ENCODE results near the gene HECTD4. TPM values are rescaled to one million over a fixed set of nuclear protein-coding genes. Genes with fewer than 3 reads are reported as not detected.

The HECTD4 gene
- total and polyA plus RNA-seq, 9 of the 15 experiments (the other 6 are each of a cell fraction or from before 2014, with no cell fraction given), result 3.5 to 33.3 (median 13.5) TPM

- TF ChIP-seq GABPB1 (CRISPR knock-in tag; IDR thresholded peaks at IDR 0.05), result peak; percentile 37; the same call in 1 of the 2 replicates
- no peak for TF ChIP-seq ZNF785 (CRISPR knock-in tag; IDR thresholded peaks at IDR 0.05)
- TF ChIP-seq FUS (optimal IDR thresholded peaks at IDR 0.05; ENCODE audit: low read depth, low read length), result no peak
These were observed 211.9 kb downstream of the HECTD4 start (continued) for GRCh38 chr12:112170376-112170775.

DNA sequence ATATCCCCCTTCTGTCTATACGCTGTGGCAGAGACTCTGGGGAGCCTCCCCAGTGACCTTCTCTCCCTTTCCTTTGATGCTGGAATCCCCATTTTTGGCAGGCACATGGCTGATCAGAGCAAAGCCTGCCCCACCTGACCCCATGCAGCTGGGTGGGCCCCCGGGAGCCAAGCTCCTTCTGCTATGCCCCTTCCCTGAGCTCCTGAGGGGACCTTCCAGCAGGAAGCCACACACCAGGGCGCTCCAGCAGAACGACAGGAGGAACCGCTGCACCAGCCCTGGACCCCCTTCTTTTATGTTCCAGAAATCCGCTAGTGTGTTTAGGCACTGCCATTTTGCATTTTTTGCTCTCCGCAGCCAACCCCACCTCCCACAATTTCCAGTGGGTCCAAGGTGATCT lies 212.3 kb downstream of the HECTD4 start:
- H3K79me2 ChIP-seq (ENCODE audit: control insufficient read depth, insufficient read depth, low read length), result no peaks in the 10 kb centered on the region
- peaks cover 0 to 25% of the 10 kb centered on the region in 2 experiments; a peak in 2 of 5 replicates for H3K4me1 ChIP-seq (replicated peaks in 1 of 2; ENCODE audit: control insufficient read depth in 2 of 2, insufficient read depth in 2 of 2, low read length in 2 of 2)
- ATAC-seq, result no peak
- no peak overlapping the region for H3K27ac ChIP-seq (ENCODE audit: extremely low read depth, low read depth, low read length)
- no peak overlapping the region for H3K4me3 ChIP-seq
- H3K4me2 ChIP-seq (ENCODE audit: insufficient read depth, low read length), result no peak overlapping the region
- TF ChIP-seq FOXA3 (CRISPR knock-in tag; conservative IDR thresholded peaks at IDR 0.05 in 1 of 2, IDR thresholded peaks at IDR 0.05 in 1 of 2) (no peak), SIN3B (IDR thresholded peaks at IDR 0.05; ENCODE audit: low read depth) (no peak), ZNF12 (CRISPR knock-in tag; IDR thresholded peaks at IDR 0.05) (no peak), ZNF586 (CRISPR knock-in tag; conservative IDR thresholded peaks at IDR 0.05) (no peak)
- H3K9me1 ChIP-seq (ENCODE audit: control insufficient read depth, insufficient read depth, low read length), result no peaks in the 10 kb centered on the region
- H3K36me3 ChIP-seq (ENCODE audit: control insufficient read depth, insufficient read depth, low read length), result peaks cover 25% of the 10 kb centered on the region
- H3K27me3 ChIP-seq (ENCODE audit: control insufficient read depth in 2 of 2, insufficient read depth in 2 of 2, low read length in 2 of 2), result no peaks in the 10 kb centered on the region
- no peak overlapping the region; the same call in 1 of the 2 replicates for H2AFZ ChIP-seq (ENCODE audit: low read depth, low read length)
- intact Hi-C loops (cut with micrococcal nuclease), result loop anchor here (2.0 kb wide), 1 partner anchor 61 kb away; the partner anchor contains the start of gene NAA25
- 97% methylated on average over 4 of the region's 7 CpGs for WGBS (ENCODE audit: insufficient coverage, low coverage, missing lambda C conversion rate)
- ChIA-PET CTCF (ENCODE audit: low intra/inter-chr PET ratio) (no interaction called here), POLR2A (interaction anchor here (0.7 kb wide), 1 partner anchor 19 kb away, joined by 3 read pairs; no protein-coding TSS in a partner anchor)
- H3K9me3 ChIP-seq (replicated peaks; ENCODE audit: control insufficient read depth, insufficient read depth, low read depth, low read length), result no peaks in the 10 kb centered on the region
- no peaks in the 10 kb centered on the region for H4K20me1 ChIP-seq (replicated peaks; ENCODE audit: control insufficient read depth, insufficient read depth, low read length)
- H3K9ac ChIP-seq (ENCODE audit: insufficient read depth in 1 of 2, low read depth in 2 of 2, low read length in 2 of 2), result no peak overlapping the region
- DNase-seq (ENCODE audit: extremely low read depth in 1 of 4, low spot score in 3 of 4), result no peak
- no peak for FAIRE-seq
- in situ Hi-C loops (cut with MboI), result no loop called here
- no TSS peak for BruUV-seq (replicated peaks)

Data from K562 (cell line).